ENCODE data around the gene TFEC.
"Not testable (repeated sequence)": the region's sequence is repeated elsewhere in the genome, so short reads cannot be mapped to it uniquely, and the experiment has no call there.

TFEC gene

DNA sequence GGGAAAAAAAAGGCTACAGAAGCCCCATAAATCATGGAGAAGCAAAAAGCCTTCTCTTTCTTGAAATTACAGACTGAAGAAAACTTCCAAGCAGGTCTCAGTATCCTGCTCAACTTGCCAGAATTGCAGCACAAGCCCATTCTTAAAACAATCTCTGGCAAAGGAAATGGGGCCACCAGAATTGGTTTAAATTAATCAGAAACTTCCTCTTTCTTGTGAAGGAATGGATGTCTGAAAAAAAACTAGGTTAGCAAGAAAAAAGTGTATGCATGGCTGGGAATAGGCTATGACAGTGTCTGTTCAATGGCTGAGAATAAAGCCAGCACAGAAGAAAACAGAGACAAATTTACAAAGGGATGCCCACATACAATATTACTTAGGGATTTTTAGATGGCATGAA lies 59.1 kb downstream of the TFEC start:
- no peak for FAIRE-seq
- TF ChIP-seq POLR2A (IDR thresholded peaks at IDR 0.05; ENCODE audit: low read depth, low read length) = no peak
- no peak for DNase-seq (ENCODE audit: insufficient read length, low spot score)

DNA sequence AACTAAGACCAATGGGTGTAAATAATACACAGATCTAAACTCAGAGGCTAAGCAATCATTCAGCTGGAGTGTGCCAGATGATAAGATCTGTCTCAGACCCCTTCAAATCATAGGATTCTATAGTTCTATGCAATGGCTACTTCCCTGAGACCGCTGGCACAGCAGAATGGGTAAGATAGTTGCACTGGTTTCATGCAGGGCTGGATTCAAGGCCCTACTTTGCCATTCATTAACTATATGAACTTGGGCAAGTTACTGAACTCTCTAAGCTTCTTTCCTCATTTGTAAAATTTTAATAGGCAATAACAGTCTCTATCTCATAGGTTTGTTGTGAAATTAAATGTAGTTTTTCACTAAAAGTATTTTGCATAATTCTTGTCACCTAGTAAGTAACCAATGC lies 62.0 kb downstream of the TFEC start:
- FAIRE-seq = no peak
- TF ChIP-seq POLR2A (IDR thresholded peaks at IDR 0.05; ENCODE audit: low read depth, low read length) = no peak
- DNase-seq (ENCODE audit: insufficient read length, low spot score) = no peak

DNA sequence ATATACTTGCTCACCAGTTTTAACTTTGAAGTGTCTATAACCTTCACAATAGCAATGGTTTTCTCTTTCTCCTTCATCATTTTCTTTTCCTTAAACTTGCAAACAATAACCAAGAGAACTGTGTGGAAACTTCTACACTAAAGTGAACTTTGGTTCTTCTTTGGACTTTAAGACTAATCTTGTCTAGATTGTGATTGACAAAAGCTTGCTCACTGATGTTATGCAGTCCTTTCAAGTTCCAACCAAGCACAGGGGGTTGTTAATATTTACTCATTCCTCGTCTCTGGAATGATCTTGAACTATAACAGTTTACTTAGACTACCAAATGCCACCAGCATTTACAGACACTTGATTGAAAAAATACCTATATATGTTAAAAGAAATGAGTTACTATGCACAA lies 62.4 kb downstream of the TFEC start:
- FAIRE-seq (no peak), DNase-seq (ENCODE audit: insufficient read length, low spot score) (no peak)
- TF ChIP-seq POLR2A (IDR thresholded peaks at IDR 0.05; ENCODE audit: low read depth, low read length) = no peak

DNA sequence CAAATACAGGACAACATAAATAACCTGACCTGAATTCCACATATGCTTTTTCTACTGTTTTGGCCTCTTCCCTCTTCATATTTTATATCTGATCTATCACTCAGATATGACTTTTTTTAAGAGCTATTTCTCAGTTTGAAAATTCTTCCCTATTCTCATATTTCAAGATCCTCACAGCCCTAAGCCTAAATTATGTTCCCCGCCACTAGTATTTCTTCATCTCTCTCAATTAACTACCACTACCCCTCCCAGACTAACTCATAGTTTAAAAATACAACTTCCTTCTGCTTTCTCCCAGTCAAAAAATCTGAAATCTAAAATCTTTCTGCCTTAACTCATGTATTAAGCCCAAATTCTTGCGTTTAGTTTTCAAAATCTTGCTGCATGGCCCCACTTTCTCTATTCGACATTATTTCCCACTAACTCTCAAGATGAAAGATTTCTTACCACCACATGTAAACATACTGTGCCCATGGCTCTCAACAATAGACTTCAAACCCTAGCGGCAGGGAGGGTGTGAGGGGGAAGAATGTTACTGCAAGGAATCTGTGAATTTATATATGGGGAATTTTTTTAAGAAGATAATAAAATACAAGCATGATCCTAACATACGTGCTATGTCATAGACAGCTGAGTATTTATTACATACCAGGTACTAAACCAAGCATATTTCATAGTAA lies 64.6 kb downstream of the TFEC start:
- FAIRE-seq (no peak), DNase-seq (ENCODE audit: insufficient read length, low spot score) (no peak)
- TF ChIP-seq POLR2A (IDR thresholded peaks at IDR 0.05; ENCODE audit: low read depth, low read length) = no peak

DNA sequence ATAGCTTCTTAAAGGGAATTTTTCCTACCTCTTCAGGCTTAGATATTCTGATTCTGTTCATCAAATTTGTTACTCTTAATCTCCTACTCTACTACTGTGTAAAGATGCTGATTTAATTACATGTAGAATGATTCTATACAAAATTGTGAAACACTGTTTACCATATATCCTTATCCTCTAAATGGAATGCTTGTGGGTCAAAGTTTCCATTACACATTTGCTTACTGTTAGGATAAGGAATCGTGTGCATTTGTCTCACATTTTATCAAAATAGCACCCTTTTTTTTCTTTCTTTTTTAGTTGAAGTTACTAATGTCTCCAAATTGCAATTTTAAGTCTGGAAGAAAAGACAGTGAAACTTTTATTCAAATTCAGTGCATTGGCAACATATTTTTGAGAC lies 65.3 kb downstream of the TFEC start:
- no peak for TF ChIP-seq POLR2A (IDR thresholded peaks at IDR 0.05; ENCODE audit: low read depth, low read length)
- no peak for FAIRE-seq
- DNase-seq (ENCODE audit: insufficient read length, low spot score) = no peak

DNA sequence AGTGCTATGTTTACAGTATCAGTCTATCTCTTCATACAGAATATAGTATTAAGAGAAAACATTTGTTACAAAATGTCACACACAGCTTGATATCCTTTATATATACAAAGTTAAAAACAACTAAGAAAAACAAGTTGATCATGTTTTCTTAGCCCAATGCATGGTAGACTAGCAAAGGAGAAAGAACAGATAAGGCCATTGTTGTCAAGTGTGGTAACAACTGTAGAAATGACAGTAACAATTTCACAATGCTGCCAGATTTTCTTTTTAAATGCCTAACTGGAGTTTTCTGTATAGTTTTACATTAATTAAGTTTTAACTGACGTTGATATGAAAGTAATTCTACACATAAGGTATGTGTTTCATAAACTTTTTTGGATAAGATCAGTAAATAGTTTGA lies 65.8 kb downstream of the TFEC start:
- no peak for TF ChIP-seq POLR2A (IDR thresholded peaks at IDR 0.05; ENCODE audit: low read depth, low read length)
- DNase-seq (ENCODE audit: insufficient read length, low spot score) (no peak), FAIRE-seq (no peak)

DNA sequence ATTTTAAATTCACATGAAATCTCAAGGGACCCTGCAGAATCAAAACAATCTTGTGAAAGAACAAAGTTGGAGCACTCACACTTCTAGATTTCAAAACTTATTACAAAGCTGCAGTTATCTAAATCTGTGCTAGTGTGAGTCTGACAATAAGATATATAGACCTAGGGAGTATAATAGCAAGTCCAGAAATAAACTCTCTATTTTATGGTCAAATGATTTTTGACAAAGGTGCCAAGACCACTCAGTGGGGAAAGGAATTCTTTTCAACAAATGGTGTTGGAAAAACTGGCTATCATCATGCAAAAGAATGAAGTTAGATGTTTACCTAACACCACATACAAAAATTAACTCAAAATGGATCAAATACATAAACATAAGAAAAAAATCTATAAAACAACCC lies 68.2 kb downstream of the TFEC start:
- FAIRE-seq (no peak), DNase-seq (ENCODE audit: insufficient read length, low spot score) (no peak)
- no peak for TF ChIP-seq POLR2A (IDR thresholded peaks at IDR 0.05; ENCODE audit: low read depth, low read length)

DNA sequence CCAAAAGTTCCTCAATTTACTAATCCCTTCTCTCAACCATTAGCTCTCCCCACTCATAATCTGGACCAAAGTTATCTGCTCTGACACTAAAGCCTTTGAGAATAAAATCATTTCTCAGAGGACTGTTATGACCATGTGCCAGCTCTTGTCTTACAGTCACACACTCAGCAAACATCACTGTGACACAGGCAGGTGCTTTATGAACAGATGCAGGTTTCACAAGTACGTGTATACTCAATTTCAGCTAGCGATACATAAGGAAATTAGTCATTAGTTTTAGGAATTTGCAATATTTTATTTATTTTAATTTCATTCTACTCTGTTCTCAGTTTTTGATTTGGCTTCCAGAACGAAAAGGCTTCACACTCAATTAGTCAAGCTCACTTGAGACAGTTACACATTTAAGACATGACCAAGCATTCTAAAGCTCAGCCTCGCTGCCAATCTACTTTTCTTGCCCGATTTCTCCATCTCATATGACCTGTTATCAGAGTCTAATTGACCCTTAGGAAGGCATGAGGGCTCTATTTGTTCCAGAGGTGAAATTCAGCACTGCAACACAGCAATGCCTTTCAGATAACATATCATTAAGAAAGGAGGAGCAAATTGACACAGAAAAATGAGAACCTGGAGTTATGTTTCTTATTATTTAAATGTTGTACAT lies 76.8 kb downstream of the TFEC start:
- no peak for DNase-seq (ENCODE audit: insufficient read length, low spot score)
- no peak for FAIRE-seq
- no peak for TF ChIP-seq POLR2A (IDR thresholded peaks at IDR 0.05; ENCODE audit: low read depth, low read length)

DNA sequence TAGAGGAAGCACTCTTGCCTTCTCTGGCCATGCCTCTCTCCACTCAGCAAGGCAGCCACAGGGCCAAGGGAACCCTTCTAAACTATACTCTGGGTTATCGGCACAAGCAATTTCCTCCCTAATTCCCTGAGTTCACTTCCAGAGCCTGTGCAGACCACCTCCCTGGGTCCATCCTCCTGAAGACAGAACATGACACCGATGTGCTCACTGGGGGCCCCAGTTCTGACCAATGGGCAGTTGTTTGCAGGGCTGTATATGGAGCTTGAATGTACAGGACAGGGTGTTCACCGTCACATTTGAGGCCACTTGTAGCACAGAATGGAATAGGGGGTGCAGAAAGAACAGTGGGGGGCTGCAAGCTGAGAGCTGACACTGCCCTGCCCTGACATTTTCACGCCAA lies 77.7 kb downstream of the TFEC start:
- no peak for TF ChIP-seq POLR2A (IDR thresholded peaks at IDR 0.05; ENCODE audit: low read depth, low read length)
- no peak for FAIRE-seq
- no peak for DNase-seq (ENCODE audit: insufficient read length, low spot score)

DNA sequence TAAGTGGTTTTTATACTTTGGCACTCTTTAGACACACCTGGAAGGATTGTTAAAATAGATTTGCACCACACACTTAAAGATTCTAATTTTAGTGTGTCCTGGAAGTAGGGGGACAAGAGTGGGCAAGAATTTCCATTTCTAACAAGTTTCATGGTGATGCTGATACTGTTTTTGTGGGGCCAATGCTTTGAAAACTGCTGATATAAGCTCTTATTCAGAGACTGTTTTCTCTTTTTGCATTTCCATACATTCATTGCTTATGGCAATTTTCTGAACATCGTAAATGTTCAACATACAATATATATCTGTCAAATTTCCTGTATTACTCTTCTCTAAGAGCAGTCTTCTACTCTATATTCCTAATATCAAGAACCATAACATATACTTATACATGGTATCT lies 79.0 kb downstream of the TFEC start:
- no peak for FAIRE-seq
- no peak for DNase-seq (ENCODE audit: insufficient read length, low spot score)
- TF ChIP-seq POLR2A (IDR thresholded peaks at IDR 0.05; ENCODE audit: low read depth, low read length) = no peak

DNA sequence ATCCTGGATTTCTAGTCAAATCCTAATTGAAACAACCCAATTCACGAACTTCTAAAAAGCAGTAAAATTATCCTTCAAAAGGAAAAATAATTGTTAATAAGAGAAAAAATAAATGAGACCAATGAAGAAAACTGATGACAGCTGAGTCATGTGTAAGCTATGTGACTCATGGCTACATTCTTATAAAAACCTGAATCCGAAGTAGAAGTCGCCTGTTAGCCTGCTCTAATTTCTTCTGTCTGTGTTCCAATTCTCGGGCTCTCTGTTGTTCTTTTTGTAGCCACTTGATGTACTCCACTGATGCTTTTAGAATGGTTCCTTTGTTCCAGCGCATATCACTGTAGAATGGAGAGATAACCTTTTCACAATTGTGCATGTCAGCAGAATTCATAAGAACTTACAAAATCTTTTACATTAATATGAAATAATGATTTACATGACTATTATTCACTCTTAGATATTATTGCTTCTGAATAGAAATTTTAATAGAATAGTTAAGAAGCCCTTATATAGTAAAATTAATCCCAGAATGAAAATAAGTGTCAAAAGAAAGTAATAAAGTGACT lies 88.8 kb downstream of the TFEC start:
- no peak for TF ChIP-seq POLR2A (IDR thresholded peaks at IDR 0.05; ENCODE audit: low read depth, low read length)
- FAIRE-seq (peak; percentile 38), DNase-seq (ENCODE audit: insufficient read length, low spot score) (peak; percentile 8)

DNA sequence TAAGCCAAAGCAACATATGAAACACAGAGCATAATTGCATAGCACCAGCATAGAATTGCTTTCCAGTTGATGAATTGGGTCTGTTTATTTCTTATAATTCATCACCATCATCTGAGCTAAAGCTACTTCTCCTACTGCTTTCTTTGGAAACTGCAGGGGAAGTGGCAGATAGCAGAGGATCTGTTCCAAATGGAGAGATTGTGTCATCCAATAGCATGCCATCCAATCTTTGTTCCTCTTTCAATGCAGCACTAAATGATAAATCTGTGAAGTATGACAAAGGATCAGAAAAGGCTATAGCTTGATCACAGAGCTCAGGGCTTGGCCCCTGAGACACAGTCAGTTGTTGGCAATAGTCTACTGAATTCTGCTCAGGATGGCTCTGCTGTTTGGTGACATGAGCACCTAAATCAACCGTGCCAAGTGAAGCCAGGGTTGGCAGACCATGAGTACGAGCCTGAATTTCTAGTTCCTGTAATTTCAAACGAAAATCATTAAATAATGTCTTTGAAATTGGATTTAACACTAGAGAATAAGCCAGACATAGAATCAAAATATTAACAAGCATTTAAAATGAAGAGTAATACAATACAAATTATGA lies 90.0 kb downstream of the TFEC start:
- no peak for FAIRE-seq
- DNase-seq (ENCODE audit: insufficient read length, low spot score) = no peak

DNA sequence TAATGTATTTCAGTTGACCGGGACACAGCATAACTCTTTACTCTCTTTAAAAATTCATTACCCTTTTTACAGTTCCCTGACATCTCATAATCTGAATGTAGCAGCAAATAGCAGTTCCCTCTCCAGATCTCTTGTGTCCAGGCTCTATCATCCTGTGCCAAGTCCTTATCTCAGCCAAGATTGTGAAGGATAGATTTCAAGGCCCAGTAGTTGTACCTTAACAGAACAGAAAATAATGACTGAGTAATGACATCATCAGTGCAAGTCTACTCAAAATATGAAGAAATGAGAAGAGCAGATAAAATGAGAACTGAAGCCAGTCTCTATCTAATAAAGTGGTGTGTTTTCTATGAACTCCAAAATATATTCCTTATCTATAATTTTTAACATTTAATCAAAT lies 92.6 kb downstream of the TFEC start:
- no peak for FAIRE-seq
- DNase-seq (ENCODE audit: insufficient read length, low spot score) = no peak
- no peak for TF ChIP-seq POLR2A (IDR thresholded peaks at IDR 0.05; ENCODE audit: low read depth, low read length)

More for the DNA sequence above, 90.0 kb downstream of the TFEC start:
- no peak for TF ChIP-seq POLR2A (IDR thresholded peaks at IDR 0.05; ENCODE audit: low read depth, low read length)

DNA sequence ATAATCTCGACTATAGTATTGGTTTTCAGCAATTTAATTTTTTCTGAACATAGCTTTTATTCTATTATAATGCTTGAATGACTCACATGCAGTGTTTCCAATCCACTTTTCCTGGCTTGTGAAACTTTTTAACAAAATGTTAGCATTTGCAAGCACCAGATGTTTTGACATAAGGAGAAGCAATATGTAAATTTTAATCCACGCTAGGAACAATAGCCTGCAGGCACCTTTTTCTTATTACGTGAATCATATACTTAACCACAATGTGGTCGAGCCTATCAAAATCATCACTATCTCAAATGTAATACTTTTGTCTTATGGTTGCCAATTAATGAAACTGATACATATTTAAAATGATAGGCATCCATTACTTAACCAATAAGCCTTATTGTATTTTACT lies 97.1 kb downstream of the TFEC start:
- no peak for FAIRE-seq
- no peak for DNase-seq (ENCODE audit: insufficient read length, low spot score)
- TF ChIP-seq POLR2A (IDR thresholded peaks at IDR 0.05; ENCODE audit: low read depth, low read length) = no peak

DNA sequence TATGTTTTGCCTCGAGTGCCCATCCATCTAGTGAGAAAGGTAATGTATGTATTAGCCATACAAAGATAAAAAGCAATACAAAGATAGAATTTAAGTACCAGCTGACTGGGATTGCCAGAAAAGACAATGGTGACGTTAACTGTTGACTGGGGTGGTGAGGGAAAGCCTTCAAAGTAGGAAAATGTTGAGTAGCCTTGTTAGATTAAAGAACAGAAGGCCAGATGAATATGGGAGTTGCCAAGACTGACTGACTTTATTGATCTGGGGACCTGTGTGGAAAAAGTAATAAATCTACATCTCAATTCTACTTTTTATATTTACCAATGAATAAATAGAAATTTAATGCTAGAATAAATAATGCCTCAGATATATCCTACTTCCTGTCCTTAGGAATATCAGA lies 97.7 kb downstream of the TFEC start:
- no peak for FAIRE-seq
- no peak for DNase-seq (ENCODE audit: insufficient read length, low spot score)
- no peak for TF ChIP-seq POLR2A (IDR thresholded peaks at IDR 0.05; ENCODE audit: low read depth, low read length)

DNA sequence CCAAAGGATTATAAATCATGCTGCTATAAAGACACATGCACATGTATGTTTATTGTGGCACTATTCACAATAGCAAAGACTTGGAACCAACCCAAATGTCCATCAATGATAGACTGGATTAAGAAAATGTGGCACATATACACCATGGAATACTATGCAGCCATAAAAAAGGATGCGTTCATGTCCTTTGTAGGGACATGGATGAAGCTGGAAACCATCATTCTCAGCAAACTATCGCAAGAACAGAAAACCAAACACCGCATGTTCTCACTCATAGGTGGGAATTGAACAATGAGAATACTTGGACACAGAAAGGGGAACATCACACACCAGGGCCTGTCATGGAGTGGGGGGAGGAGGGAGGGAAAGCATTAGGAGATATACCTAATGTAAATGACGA lies 100.4 kb downstream of the TFEC start:
- FAIRE-seq = not testable (repeated sequence)

DNA sequence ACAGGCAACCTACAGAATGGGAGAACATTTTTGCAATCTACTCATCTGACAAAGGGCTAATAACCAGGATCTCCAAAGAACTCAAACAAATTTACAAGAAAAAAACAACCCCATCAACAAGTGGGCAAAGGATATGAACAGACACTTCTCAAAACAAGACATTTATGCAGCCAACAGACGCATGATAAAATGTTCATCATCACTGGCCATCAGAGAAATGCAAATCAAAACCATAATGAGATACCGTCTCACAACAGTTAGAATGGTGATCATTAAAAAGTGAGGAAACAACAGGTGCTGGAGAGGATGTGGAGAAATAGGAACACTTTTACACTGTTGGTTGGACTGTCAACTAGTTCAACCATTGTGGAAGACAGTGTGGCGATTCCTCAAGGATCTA lies 100.8 kb downstream of the TFEC start:
- not testable (repeated sequence) for DNase-seq (ENCODE audit: insufficient read length, low spot score); FAIRE-seq

More for the DNA sequence above, 100.4 kb downstream of the TFEC start:
- DNase-seq (ENCODE audit: insufficient read length, low spot score) = not testable (repeated sequence)
